ENCODE measurements around the gene AUH. TPM values are rescaled to one million over a fixed set of nuclear protein-coding genes. Genes with fewer than 3 reads are reported as not detected.

The AUH gene
- total RNA-seq, 1 donor from 2014 or later, result 8.8 TPM

DNA sequence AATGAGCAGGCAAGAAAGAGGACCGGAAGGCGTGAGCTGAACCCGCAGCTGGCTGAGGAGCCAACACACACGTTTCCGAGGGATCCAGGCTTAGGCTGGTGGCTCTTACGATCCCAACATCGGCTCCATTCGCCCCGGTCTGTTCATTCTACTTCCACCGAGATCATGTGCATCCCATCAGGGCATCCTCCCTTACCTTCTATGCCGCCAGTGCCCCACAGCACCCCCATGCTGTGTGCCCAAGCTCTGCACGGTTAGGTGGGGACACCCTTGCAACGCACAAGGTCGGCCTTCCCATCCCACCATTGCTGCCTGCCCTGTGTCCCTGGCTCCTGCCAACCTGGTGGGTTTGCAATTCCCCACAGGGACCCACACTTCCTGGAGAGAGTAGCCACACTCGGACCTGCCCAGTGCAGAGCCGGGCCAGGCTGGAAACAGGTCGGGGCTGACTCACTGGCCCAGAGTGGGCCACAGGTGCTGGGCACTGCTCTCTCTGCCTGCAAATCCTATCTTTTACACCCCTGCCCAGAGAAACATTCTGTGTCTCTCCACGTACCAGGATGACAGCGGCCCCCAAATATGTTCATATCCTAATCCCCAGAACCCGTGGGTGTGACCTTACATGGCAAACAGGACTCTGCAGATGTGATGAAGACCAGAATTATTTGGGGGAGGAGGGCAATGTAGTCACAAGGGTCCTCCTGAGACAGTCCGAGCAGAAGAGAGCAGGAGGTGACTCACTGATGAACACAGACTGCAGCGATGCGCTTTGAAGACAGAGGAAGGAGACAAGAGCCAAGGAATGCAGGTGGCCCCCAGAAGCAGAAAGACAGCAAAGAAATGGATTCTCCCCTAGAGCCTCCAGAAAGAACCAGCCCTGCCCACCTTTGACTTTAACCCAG is 182.2 kb downstream of the AUH start:
- Mint-ChIP-seq H3K4me1 (ENCODE audit: low read depth) (peaks cover 11% of the 10 kb centered on the region), H3K27ac (ENCODE audit: unreplicated experiment) (no peak overlapping the region), H3K4me3 (ENCODE audit: unreplicated experiment) (no peak overlapping the region), H3K9me3 (ENCODE audit: low read depth) (no peaks in the 10 kb centered on the region), H3K36me3 (ENCODE audit: low read depth) (no peaks in the 10 kb centered on the region), H3K27me3 (ENCODE audit: low read depth) (no peaks in the 10 kb centered on the region)
- no peak for DNase-seq (ENCODE audit: low spot score)
- no peak for TF ChIP-seq CTCF (IDR thresholded peaks at IDR 0.05)

- no peaks in the 10 kb centered on the region for H3K27me3 Mint-ChIP-seq (ENCODE audit: low read depth)
- H3K9me3 Mint-ChIP-seq (ENCODE audit: low read depth), result no peaks in the 10 kb centered on the region
- no peaks in the 10 kb centered on the region for H3K36me3 Mint-ChIP-seq (ENCODE audit: low read depth)
- no peak overlapping the region for H3K4me3 Mint-ChIP-seq (ENCODE audit: unreplicated experiment)
- H3K4me1 Mint-ChIP-seq (ENCODE audit: low read depth), result peaks cover 11% of the 10 kb centered on the region
- DNase-seq (ENCODE audit: low spot score), result no peak
- no peak overlapping the region for H3K27ac Mint-ChIP-seq (ENCODE audit: unreplicated experiment)
- no peak for TF ChIP-seq CTCF (IDR thresholded peaks at IDR 0.05)
Observed at GRCh38 chr9:91178281-91179236, 183.2 kb downstream of the AUH start.

GRCh38 chr9:91177661-91178280 is 183.9 kb downstream of the AUH start:
- H3K4me1 Mint-ChIP-seq (ENCODE audit: low read depth), result peaks cover 11% of the 10 kb centered on the region
- DNase-seq (ENCODE audit: low spot score), result no peak
- H3K27ac Mint-ChIP-seq (ENCODE audit: unreplicated experiment), result no peak overlapping the region
- H3K9me3 Mint-ChIP-seq (ENCODE audit: low read depth), result peaks cover under 1% of the 10 kb centered on the region
- no peaks in the 10 kb centered on the region for H3K36me3 Mint-ChIP-seq (ENCODE audit: low read depth)
- H3K27me3 Mint-ChIP-seq (ENCODE audit: low read depth), result no peaks in the 10 kb centered on the region
- H3K4me3 Mint-ChIP-seq (ENCODE audit: unreplicated experiment), result no peak overlapping the region
- no peak for TF ChIP-seq CTCF (IDR thresholded peaks at IDR 0.05)

DNA sequence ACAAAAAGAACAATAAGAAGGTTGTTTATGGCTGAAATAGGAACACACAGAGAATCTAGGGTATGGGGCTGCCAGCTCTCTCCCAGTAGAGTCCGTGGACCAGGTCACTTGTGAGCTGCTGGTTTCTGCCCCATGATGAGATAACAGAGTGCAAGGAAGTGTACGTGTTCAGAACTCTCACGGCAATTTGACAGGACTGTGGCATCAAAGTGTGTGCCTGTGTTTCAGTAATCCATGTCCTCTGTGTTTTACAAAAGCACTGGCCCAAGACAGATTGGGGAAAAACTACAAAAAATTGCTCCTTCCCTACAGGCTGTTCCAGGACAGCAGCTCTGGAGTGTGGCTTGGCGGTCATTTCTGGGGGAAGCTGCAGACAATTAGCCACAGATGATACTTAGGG is 184.6 kb downstream of the AUH start:
- no peak for TF ChIP-seq CTCF (IDR thresholded peaks at IDR 0.05)
- Mint-ChIP-seq H3K9me3 (ENCODE audit: low read depth) (peaks cover 8% of the 10 kb centered on the region), H3K27me3 (ENCODE audit: low read depth) (no peaks in the 10 kb centered on the region), H3K4me3 (ENCODE audit: unreplicated experiment) (no peak overlapping the region), H3K27ac (ENCODE audit: unreplicated experiment) (no peak overlapping the region), H3K36me3 (ENCODE audit: low read depth) (no peaks in the 10 kb centered on the region), H3K4me1 (ENCODE audit: low read depth) (peaks cover 11% of the 10 kb centered on the region)
- DNase-seq (ENCODE audit: low spot score), result no peak

DNA sequence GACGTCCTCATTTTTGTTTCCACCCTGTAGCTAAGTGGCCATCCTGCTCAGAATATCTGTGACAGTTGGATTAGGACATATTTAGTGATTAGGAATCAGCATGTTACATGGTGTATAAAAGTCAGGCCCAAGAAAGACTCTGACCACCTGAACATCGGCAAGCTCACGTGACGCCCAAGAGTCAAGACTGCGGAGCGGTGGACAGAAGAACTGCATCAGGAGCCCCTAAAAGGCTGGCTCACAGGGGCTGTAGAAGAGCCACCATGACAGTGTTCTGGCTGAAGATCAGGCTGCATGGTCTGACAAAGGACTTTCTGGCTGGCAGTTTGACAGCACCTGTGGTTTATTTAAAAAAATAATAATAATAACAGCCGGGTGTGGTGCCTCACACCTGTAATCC is 185.3 kb downstream of the AUH start:
- Mint-ChIP-seq H3K4me1 (ENCODE audit: low read depth) (peaks cover 11% of the 10 kb centered on the region), H3K27ac (ENCODE audit: unreplicated experiment) (no peak overlapping the region), H3K4me3 (ENCODE audit: unreplicated experiment) (no peak overlapping the region), H3K36me3 (ENCODE audit: low read depth) (peaks cover 5% of the 10 kb centered on the region), H3K27me3 (ENCODE audit: low read depth) (no peaks in the 10 kb centered on the region), H3K9me3 (ENCODE audit: low read depth) (peaks cover 14% of the 10 kb centered on the region)
- TF ChIP-seq CTCF (IDR thresholded peaks at IDR 0.05), result no peak
- no peak for DNase-seq (ENCODE audit: low spot score)
